GM18867 (cell line): Measurements from ENCODE around the gene TAF7.
"Not testable (repeated sequence)": the region's sequence is repeated elsewhere in the genome, so short reads cannot be mapped to it uniquely, and the experiment has no call there.

Experiments used
- ATAC-seq: cut with Tn5 transposase; IDR thresholded peaks from one replicate; pipeline ENCODE4 v1.9.1; 2021; ENCODE audit warnings: mild to moderate bottlenecking, moderate library complexity; ENCODE audit not compliant: unreplicated experiment

TAF7 gene, protein sequence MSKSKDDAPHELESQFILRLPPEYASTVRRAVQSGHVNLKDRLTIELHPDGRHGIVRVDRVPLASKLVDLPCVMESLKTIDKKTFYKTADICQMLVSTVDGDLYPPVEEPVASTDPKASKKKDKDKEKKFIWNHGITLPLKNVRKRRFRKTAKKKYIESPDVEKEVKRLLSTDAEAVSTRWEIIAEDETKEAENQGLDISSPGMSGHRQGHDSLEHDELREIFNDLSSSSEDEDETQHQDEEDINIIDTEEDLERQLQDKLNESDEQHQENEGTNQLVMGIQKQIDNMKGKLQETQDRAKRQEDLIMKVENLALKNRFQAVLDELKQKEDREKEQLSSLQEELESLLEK

DNA sequence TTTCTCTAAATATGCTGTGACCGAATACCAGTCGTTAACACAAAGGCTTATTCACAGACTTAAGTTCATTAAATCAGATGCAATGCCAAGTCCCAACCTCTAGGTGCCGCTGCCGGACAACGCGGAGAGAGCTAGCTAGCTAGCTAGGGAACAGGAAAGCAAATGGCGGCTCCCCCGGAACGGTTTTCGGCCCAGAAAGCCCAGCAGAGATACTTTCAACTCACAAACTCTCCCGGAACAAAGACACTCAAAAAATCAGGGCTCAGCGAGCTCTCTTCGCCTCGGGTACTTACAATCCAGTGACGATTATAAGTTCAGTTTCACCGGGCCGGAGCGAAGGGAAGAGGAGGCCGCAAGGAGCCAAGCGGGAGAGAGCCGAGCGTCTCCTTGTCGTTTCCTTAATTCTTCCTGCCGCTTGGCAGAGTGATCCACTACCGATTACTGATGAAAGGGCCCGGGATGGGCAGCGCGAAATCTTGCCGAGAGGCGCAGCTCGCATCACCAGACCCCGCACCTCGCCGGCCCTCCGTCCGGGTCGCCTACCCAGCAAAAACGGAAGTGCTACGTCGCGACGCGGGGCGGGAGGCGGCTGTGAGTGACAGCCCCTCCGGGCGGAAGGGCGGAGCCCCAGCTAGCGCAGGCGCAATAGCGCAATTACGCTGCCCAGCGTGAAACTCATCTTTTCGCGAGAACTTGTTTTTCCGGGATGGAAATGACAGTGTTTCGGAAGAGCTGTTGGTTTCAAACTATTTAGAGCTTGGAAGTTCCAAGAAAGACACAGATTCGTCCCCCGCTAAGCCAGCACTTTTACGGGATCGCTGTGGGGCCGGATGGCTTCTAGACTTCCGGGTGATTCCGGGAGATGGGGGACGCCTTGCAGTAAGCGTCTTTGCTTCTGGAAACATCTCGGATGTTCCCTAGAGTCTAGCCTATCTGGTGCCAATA is at the start of gene TAF7:
Gene TAF7 (minus strand): TSS at position 560 of the 945 bp plus-strand sequence. CDS start 740 bp downstream, outside the sequence.
- ATAC-seq, result peak; percentile 94

DNA sequence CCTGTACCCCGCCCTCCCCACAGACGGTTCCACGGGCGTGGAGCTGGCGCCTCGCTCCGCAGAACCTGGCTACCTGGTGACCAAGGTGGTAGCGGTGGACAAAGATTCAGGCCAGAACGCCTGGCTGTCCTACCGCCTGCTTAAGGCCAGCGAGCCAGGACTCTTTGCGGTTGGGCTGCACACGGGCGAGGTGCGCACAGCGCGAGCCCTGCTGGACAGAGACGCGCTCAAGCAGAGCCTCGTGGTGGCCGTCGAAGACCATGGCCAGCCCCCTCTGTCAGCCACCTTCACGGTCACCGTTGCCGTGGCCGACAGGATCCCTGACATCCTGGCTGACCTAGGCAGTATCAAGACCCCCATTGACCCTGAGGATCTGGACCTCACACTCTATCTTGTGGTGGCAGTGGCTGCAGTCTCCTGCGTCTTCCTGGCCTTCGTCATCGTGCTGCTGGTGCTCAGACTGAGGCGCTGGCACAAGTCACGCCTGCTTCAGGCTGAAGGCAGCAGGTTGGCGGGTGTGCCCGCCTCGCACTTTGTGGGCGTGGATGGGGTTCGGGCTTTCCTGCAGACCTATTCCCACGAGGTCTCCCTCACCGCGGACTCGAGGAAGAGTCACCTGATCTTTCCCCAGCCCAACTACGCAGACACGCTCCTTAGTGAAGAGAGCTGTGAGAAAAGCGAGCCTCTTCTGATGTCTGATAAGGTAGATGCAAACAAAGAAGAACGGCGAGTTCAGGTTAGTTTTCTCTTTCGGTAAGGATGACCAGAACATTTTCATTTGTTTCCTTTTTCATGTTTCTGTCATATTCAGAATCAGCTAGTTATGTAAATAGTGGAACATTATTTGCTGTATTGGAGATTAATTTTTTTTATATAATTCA is 45.7 kb upstream of the TAF7 start:
- ATAC-seq, result no peak

DNA sequence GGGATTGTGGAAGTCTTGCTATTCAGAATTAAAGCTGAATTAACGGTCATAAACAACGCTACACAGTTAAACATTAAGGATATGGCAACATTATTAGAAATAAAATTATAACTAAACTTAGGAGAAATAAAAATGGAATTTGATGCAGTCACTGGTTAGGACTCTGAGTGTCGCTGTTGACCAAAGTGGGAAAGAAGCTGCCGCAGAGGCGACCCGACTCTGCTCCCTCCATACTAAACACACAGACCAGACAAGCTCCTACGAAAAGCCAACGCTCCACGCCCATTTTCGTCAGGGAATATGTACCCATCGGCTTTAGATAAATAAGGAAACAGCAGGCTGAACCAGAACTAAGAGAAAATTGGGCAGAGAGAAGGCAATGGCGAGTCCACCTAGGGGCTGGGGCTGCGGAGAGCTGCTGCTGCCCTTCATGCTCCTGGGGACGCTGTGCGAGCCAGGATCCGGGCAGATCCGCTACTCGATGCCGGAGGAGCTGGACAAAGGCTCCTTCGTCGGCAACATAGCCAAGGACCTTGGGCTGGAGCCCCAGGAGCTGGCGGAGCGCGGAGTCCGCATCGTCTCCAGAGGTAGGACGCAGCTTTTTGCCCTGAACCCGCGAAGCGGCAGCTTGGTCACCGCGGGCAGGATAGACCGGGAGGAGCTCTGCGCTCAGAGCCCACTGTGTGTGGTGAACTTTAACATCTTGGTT is 43.5 kb upstream of the TAF7 start, which contains the start of gene PCDHGA5:
Gene PCDHGA5 (plus strand): TSS at position 211 of the 709 bp plus-strand sequence. CDS start 169 bp downstream, at position 380.
- ATAC-seq, result no peak

DNA sequence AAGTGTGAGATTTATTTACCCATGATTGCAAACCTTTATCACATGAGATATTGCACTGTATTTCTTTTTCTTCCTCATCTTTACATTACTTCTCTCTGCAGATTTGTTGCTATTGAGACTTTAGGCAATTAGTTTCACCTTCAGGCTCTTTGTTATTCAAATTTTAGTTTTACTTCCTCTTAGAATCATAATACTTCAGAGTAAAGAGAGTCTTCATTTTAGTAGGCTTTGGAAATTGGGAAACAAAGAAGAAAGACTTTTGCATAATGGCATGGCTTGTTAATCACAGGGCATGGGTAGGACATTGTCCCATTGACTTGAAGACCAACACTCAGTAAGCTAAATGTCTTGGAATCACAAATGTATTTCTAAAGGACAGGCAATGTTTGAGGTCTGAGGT is 42.1 kb upstream of the TAF7 start:
- ATAC-seq, result no peak

DNA sequence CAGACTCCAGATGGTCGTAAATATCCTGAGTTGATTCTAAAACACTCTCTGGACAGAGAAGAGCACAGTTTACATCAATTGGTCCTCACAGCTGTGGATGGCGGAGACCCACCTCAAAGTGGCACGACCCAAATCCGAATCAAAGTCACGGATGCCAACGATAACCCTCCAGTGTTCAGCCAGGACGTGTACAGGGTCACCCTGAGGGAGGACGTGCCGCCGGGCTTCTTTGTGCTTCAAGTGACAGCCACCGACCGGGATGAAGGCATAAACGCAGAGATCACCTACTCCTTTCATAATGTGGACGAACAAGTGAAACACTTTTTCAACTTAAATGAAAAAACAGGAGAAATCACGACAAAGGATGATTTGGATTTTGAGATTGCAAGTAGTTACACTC is 40.1 kb upstream of the TAF7 start:
- no peak for ATAC-seq

DNA sequence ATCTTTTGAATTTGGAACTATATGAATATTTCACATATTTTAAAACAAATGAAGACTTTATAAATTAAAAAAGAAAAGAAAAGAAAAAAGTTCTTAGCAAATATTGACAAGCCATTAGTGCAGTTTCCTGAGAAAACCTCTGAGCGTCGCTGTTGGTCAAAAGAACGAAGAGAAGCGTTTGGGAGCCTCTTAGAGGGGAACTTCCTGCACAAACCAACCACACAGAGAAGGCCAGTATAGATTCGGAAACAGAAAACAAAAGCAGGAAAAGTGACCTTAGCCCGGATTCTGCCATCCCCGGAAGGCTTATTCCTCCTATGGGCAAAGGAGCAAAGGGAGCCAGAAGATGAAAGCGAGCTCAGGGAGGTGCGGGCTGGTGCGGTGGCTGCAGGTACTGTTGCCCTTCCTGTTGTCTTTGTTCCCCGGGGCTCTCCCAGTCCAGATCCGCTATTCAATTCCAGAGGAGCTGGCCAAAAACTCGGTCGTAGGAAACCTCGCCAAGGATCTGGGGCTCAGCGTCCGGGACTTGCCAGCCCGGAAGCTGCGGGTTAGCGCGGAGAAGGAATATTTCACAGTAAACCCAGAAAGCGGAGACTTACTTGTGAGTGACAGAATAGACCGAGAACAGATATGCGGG is 39.3 kb upstream of the TAF7 start, which contains the start of gene PCDHGB2:
Gene PCDHGB2 (plus strand): TSS at position 205 of the 637 bp plus-strand sequence. CDS start 142 bp downstream, at position 347.
- no peak for ATAC-seq

DNA sequence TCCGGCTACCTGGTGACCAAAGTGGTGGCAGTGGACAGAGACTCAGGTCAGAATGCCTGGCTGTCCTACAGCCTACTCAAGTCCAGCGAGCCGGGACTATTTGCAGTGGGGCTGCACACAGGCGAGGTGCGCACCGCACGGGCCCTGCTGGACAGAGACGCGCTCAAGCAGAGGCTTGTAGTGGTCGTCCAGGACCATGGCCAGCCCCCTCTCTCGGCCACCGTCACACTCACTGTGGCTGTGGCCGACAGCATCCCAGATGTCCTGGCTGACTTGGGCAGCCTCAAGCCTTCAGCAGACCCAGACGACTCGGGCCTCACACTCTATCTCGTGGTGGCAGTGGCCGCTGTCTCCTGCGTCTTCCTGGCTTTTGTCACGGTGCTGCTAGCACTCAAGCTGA is 36.4 kb upstream of the TAF7 start:
- ATAC-seq, result no peak

DNA sequence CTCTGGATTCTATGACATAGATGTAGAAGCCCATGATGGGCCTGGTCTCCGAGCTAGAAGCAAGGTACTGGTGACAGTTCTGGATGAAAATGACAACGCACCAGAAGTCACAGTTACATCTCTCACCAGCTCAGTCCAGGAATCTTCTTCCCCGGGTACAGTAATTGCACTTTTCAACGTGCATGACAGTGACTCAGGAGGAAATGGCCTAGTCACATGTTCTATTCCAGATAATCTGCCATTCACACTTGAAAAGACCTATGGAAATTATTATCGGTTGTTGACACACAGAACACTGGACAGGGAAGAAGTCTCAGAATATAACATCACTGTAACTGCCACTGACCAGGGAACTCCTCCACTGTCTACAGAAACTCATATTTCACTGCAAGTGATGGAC is 35.5 kb upstream of the TAF7 start:
- no peak for ATAC-seq

DNA sequence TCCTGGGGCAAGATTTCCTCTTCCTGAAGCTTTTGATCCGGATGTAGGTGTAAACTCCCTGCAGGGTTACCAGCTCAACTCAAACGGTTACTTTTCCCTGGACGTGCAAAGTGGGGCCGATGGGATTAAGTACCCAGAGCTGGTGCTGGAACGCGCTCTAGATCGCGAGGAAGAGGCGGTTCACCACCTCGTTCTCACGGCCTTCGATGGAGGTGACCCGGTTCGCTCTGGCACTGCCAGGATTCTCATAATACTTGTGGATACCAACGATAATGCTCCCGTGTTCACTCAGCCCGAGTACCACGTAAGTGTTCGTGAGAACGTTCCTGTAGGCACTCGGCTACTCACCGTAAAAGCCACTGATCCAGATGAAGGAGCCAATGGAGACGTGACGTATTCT is 35.1 kb upstream of the TAF7 start:
- no peak for ATAC-seq

DNA sequence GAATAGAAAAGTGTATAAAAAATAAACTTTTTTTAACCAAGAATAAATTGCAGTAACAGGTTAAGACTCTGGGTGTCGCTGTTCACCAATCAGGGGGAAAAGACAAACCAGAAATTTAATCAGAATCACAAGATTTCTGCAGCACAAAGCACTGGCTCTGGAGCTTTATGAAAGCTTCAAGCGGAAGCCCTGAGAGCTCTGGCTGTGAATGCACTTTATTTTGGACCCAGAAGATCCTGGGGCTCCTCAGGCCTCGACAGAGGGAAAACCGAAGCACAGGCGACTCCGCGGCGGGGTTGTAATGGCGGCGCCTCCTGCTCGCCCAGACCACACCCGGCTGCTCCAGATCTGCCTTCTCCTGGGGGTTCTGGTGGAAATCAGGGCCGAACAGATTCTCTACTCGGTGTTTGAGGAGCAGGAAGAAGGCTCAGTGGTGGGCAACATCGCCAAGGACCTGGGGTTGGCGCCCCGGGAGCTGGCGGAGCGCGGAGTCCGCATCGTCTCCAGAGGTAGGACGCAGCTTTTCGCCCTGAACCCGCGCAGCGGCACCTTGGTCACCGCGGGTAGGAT is 34.4 kb upstream of the TAF7 start, which contains the start of gene PCDHGA4:
Gene PCDHGA4 (plus strand): TSS at position 122 of the 570 bp plus-strand sequence. CDS start 87 bp downstream, at position 209.
- ATAC-seq, result no peak

DNA sequence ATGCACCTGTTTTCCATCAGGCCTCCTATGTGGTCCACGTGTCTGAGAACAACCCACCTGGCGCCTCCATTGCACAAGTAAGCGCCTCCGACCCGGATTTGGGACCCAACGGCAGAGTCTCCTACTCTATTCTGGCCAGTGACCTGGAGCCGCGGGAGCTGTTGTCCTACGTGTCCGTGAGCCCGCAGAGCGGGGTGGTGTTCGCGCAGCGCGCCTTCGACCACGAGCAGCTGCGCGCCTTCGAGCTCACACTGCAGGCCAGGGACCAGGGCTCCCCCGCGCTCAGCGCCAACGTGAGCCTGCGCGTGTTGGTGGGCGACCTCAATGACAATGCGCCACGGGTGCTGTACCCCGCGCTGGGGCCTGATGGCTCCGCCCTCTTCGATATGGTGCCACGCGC is 31.0 kb upstream of the TAF7 start:
- no peak for ATAC-seq

DNA sequence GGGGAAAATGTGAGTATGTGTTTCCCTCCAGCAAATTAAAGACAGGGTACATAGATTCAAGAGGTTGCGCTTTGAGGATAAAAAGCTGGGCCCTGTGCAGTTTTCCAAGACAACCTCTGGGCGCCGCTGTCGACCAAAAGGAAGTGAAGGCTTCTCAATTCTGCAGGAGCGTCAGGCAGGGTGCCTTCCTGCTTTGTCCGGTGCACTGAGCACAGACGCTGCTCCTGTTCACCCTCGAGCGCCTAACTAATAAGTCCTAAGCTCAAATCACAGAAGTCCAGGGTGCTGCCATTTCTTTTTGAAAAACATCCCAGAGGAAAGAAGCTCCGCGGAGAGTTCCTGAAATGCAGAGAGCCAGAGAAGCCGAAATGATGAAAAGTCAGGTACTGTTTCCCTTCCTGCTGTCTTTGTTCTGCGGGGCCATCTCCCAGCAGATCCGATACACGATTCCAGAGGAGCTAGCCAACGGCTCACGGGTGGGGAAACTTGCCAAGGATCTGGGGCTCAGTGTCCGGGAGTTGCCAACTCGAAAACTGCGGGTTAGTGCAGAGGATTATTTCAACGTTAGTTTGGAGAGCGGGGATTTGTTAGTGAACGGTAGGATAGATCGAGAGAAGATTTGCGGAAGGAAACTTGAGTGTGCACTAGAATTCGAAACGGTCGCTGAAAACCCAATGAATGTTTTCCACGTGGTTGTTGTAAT is 29.5 kb upstream of the TAF7 start, which contains the start of gene PCDHGB1:
Gene PCDHGB1 (plus strand): TSS at position 183 of the 703 bp plus-strand sequence. CDS start 162 bp downstream, at position 345.
- ATAC-seq, result peak; percentile 96

DNA sequence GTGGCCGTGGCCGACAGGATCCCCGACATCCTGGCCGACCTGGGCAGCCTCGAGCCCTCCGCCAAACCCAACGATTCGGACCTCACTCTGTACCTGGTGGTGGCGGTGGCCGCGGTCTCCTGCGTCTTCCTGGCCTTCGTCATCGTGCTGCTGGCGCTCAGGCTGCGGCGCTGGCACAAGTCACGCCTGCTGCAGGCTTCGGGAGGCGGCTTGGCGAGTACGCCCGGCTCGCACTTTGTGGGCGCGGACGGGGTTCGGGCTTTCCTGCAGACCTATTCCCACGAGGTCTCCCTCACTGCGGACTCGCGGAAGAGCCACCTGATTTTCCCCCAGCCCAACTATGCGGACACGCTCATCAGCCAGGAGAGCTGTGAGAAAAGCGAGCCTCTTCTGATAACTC is 25.4 kb upstream of the TAF7 start:
- not testable (repeated sequence) for ATAC-seq

DNA sequence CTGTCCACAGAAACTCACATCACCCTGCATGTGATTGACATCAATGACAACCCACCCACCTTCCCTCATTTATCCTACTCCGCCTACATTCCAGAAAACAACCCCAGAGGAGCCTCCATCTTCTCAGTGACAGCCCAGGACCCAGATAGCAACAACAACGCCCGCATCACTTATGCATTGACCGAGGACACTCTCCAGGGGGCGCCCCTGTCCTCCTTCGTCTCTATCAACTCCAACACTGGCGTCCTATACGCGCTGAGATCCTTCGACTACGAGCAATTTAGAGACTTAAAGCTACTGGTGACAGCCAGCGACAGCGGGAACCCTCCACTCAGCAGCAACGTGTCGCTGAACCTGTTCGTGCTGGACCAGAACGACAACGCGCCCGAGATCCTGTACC is 24.7 kb upstream of the TAF7 start:
- no peak for ATAC-seq

DNA sequence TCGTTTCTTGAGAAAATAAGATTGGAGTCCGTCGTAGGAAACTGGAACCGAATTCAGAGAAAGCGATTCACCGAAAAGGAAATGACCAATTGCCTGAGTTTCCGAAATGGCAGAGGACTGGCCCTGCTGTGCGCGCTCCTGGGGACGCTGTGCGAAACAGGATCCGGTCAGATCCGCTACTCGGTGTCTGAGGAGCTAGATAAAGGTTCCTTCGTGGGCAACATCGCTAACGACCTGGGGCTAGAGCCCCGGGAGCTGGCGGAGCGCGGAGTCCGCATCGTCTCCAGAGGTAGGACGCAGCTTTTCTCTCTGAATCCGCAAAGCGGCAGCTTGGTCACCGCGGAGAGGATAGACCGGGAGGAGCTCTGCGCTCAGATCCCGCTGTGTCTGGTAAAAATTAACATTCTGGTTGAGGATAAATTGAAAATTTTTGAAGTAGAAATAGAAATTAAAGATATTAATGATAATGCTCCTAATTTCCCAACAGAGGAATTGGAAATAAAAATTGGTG is 23.4 kb upstream of the TAF7 start:
- ATAC-seq, result no peak

DNA sequence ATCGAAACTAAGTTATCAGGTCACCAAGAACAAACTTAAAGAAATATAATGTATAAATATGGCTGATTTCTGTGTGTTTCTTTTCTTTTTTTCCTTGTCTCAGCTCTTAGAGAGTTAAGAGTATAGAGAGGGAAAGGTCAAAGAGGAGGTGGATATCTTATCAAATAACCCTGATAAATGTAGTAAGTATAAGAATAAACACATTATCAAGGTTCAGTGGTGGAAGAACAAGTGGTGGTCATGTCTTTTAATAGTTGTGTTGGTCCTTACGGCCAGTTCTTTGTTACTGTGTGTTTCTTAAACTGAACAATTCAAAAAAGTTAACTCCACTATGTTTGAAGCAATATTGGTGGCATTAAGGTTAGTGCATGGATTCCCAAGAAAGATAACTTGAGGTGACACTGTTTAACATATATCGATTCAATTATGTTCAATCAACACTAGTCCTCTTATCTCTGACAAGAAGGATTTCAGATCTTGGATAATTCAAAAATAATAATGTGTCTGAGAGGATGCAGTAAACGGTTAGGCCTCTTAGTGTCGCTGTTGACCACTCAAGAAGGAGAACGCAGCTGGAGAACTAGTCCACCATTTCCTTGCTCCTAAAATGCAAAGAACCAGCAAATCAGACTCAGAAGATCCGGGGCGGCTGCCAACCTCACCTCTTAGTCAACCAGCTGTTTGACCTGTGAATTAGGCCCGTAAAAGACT is 22.8 kb upstream of the TAF7 start, which contains the start of gene PCDHGA3:
Gene PCDHGA3 (plus strand): TSS at position 588 of the 711 bp plus-strand sequence. CDS start 205 bp downstream, outside the sequence.
- no peak for ATAC-seq

DNA sequence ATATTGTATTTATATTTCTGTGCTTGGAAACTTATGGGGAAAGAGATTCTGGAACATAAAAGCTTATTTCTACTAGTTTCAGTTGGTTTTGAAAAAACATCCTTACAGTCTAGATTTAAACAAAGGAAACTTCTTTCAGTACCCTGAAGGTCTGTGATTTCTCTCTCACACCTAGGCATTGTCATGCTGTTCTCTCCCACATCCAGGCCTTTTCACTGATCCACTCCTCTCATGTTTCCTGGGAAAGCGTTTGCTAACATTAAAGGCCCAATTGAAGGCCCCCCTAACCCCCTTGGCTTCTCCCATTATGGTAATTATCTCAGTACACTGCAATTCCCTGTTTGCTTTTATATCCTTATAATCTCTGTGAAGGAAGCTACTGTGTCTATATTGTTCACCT is 22.2 kb upstream of the TAF7 start:
- no peak for ATAC-seq
